Ovary (tissue), 3 donors: ENCODE measurements around the gene CNGA4.

ENCODE experiments used
- POLR2A ChIP-seq: fragments of 450-650 bp; IDR thresholded peaks from one replicate; pipeline ENCODE4 v1.6.1; 2017; ENCODE audit warnings: antibody characterized with exemption, mild to moderate bottlenecking, moderate library complexity
- TF ChIP-seq, protein P1 (sequence below), 3 donors: fragments of 450-650 bp in 2 of 3; fragments of 200-600 bp in 1 of 3; IDR thresholded peaks; one replicate each; pipeline versions ENCODE4 v1.5.1 to v1.8.0; 2016 to 2022; ENCODE audit warnings: antibody characterized with exemption in 3 of 3, mild to moderate bottlenecking in 1 of 3
- donor health status: DM: no; HTN: no; CAD: no.

DNA sequence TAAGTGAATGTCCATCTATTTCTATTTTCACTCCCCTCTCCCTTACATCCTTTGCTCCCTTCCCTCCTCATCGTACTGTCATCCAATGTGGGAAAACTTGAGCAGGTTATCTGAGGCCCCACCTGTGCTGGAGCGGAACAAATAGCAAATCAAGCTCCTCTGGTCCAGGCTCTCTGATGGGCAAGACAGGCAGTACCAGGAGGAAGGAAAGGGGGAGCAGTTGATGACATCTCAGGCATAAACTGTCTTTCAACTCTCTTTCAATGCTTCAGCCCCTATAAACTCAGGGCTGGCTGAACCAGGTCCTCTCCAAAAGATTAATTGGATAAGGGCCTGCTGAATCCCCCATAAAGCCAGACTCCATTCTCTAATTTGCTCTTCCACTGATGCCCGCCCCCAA, 19.3 kb downstream of the CNGA4 start:
- TF ChIP-seq POLR2A = no peak
- TF ChIP-seq, protein P1, sequence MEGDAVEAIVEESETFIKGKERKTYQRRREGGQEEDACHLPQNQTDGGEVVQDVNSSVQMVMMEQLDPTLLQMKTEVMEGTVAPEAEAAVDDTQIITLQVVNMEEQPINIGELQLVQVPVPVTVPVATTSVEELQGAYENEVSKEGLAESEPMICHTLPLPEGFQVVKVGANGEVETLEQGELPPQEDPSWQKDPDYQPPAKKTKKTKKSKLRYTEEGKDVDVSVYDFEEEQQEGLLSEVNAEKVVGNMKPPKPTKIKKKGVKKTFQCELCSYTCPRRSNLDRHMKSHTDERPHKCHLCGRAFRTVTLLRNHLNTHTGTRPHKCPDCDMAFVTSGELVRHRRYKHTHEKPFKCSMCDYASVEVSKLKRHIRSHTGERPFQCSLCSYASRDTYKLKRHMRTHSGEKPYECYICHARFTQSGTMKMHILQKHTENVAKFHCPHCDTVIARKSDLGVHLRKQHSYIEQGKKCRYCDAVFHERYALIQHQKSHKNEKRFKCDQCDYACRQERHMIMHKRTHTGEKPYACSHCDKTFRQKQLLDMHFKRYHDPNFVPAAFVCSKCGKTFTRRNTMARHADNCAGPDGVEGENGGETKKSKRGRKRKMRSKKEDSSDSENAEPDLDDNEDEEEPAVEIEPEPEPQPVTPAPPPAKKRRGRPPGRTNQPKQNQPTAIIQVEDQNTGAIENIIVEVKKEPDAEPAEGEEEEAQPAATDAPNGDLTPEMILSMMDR (IDR thresholded peaks at IDR 0.05) = no peak
